CD14-positive monocyte (primary cell): ENCODE data around the gene EPHA3. TPM values are rescaled to one million over a fixed set of nuclear protein-coding genes. Genes with fewer than 3 reads are reported as not detected.

Experiments used
- DNase-seq, 3 donors: peaks; one replicate each; pipeline ENCODE4 v3.0.0-alpha.2; 2011 to 2022
- H2AFZ ChIP-seq: 2 replicates; pipeline ENCODE4 v1.6.0; 2012; ENCODE audit warnings: mild to moderate bottlenecking, low read depth, low read length, inconsistent platforms; ENCODE audit not compliant: insufficient read depth, poor library complexity, severe bottlenecking
- H3K27ac ChIP-seq, 2 donors: 1 replicate in 1 of 2; 2 replicates in 1 of 2; pipeline ENCODE4 v1.5.1; 2012 to 2013; ENCODE audit warnings: low read length in 2 of 2, control low read depth in 1 of 2, inconsistent platforms in 1 of 2, low read depth in 1 of 2, mild to moderate bottlenecking in 1 of 2
- H3K27me3 ChIP-seq, 2 donors: one replicate each; pipeline versions ENCODE4 v1.6.0 to v1.6.1; 2011 to 2013; ENCODE audit warnings: low read length in 2 of 2; ENCODE audit not compliant: control insufficient read depth in 2 of 2, insufficient read depth in 2 of 2
- H3K36me3 ChIP-seq, 2 donors: replicated peaks in 1 of 2; 1 replicate in 1 of 2; 2 replicates in 1 of 2; pipeline versions ENCODE4 v1.5.1 to v1.6.1; 2012 to 2013; ENCODE audit warnings: low read length in 2 of 2, control low read depth in 1 of 2, inconsistent platforms in 1 of 2, mild to moderate bottlenecking in 1 of 2; ENCODE audit not compliant: insufficient read depth in 2 of 2, control insufficient read depth in 1 of 2
- H3K4me1 ChIP-seq, 2 donors: 1 replicate in 1 of 2; 2 replicates in 1 of 2; pipeline versions ENCODE4 v1.5.1 to v1.6.1; 2012 to 2013; ENCODE audit warnings: low read length in 2 of 2, control low read depth in 1 of 2, inconsistent platforms in 1 of 2, mild to moderate bottlenecking in 1 of 2, moderate library complexity in 1 of 2; ENCODE audit not compliant: insufficient read depth in 2 of 2, control insufficient read depth in 1 of 2
- H3K4me2 ChIP-seq: replicated peaks from 2 replicates; pipeline ENCODE3; 2012; ENCODE audit warnings: low read length, moderate library complexity, mild to moderate bottlenecking; ENCODE audit not compliant: poor library complexity, severe bottlenecking; ENCODE audit errors: extremely low read depth
- H3K4me3 ChIP-seq, 3 experiments: fragments of 200-600 bp in 1 of 3; sonication (generic) in 1 of 3; replicated peaks in 1 of 3; 1 replicate in 2 of 3; 2 replicates in 1 of 3; pipeline ENCODE4 v1.5.1; 2011 to 2013; ENCODE audit warnings: low read length in 3 of 3, mild to moderate bottlenecking in 3 of 3, control low read depth in 2 of 3, low read depth in 2 of 3, inconsistent platforms in 1 of 3, moderate library complexity in 1 of 3
- H3K79me2 ChIP-seq: 2 replicates; pipeline ENCODE4 v1.6.0; 2012; ENCODE audit warnings: mild to moderate bottlenecking, control low read depth, inconsistent platforms, low read length, moderate library complexity; ENCODE audit not compliant: insufficient read depth
- H3K9ac ChIP-seq: 2 replicates; pipeline ENCODE4 v1.6.0; 2017; ENCODE audit warnings: low read length, mild to moderate bottlenecking; ENCODE audit not compliant: insufficient read depth, poor library complexity, severe bottlenecking
- H3K9me3 ChIP-seq, 2 donors: replicated peaks in 1 of 2; 1 replicate in 1 of 2; 2 replicates in 1 of 2; pipeline versions ENCODE4 v1.5.1 to v1.6.1; 2012 to 2013; ENCODE audit warnings: low read length in 2 of 2, control low read depth in 1 of 2; ENCODE audit not compliant: control insufficient read depth in 1 of 2, insufficient read depth in 1 of 2
- H4K20me1 ChIP-seq: 2 replicates; pipeline ENCODE4 v1.6.0; 2012; ENCODE audit warnings: mild to moderate bottlenecking, low read length, control low read depth, moderate library complexity; ENCODE audit not compliant: insufficient read depth
- H3K27ac Mint-ChIP-seq, 7 donors: one replicate each; pipeline ENCODE4 v1.8.0; 2020; ENCODE audit warnings: mild to moderate bottlenecking in 7 of 7, mixed read lengths in 7 of 7, moderate library complexity in 6 of 7, inconsistent platforms in 2 of 7
- H3K27me3 Mint-ChIP-seq, 3 donors: one replicate each; pipeline ENCODE4 v1.8.0; 2021 to 2022; ENCODE audit warnings: low read depth in 3 of 3, mild to moderate bottlenecking in 3 of 3, mixed read lengths in 3 of 3, moderate library complexity in 3 of 3, inconsistent platforms in 1 of 3
- H3K36me3 Mint-ChIP-seq, 2 donors: one replicate each; pipeline ENCODE4 v1.8.0; 2020; ENCODE audit warnings: mixed read lengths in 2 of 2, inconsistent platforms in 1 of 2, mild to moderate bottlenecking in 1 of 2
- H3K4me1 Mint-ChIP-seq: one replicate; pipeline ENCODE4 v1.8.0; 2020; ENCODE audit warnings: mild to moderate bottlenecking, mixed read lengths
- H3K4me3 Mint-ChIP-seq, 2 donors: one replicate each; pipeline ENCODE4 v1.8.0; 2020; ENCODE audit warnings: mild to moderate bottlenecking in 2 of 2, mixed read lengths in 2 of 2, moderate library complexity in 1 of 2
- H3K9me3 Mint-ChIP-seq, 7 donors: one replicate each; pipeline ENCODE4 v1.8.0; 2020 to 2022; ENCODE audit warnings: mixed read lengths in 7 of 7, mild to moderate bottlenecking in 6 of 7, moderate library complexity in 6 of 7, inconsistent platforms in 2 of 7
- WGBS: methylation state at CpG from one replicate; pipeline ENCODE4 v1.1.5; 2013; ENCODE audit warnings: missing lambda C conversion rate; ENCODE audit not compliant: insufficient coverage; 5-methylcytosine and 5-hydroxymethylcytosine counted together
- intact Hi-C, 2 donors: fragments of 100-400 bp; cut with micrococcal nuclease; formaldehyde crosslinking; loops; one replicate each; pipeline versions ENCODE4 v1.15.0 to v1.15.1; 2023
- polyA plus RNA-seq, 3 donors: library from polyadenylated mRNA; depleted of rRNA in 1 of 3; unstranded in 2 of 3; stranded (reverse) in 1 of 3; fragments of 300-500 nt in 2 of 3; fragments of >200 nt in 1 of 3; fragmentation: Illumina TruSeq in 2 of 3; gene quantifications; 1 replicate in 2 of 3; 2 replicates in 1 of 3; pipeline ENCODE4 v1.2.3, GENCODE V29; 2012 to 2021
- TF ChIP-seq, protein P1 (sequence below): fragments of 200-600 bp; IDR thresholded peaks from one replicate; pipeline ENCODE4 v1.8.0; 2022; ENCODE audit warnings: antibody characterized with exemption, mild to moderate bottlenecking

The EPHA3 gene
- polyA plus RNA-seq, 3 donors, result not detected

DNA sequence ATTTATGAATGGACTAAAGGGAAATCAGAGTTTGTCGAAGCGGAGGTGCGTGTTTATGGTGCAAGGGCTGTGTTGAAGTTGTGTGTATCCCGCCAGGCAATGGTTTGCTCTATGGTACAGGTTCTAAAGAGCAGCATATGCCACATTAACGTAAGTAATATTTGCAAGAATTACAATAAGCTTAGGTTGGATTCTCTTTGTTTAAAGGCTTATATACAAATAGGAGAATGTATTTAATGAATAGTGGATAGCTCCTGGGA lies 800 bp downstream of the EPHA3 start:
- Mint-ChIP-seq H3K27ac (no peak overlapping the region), H3K4me3 (peak overlapping the region in 1 of 2 donors; percentile 85), H3K36me3 (no peaks in the 10 kb centered on the region), H3K9me3 (no peaks in the 10 kb centered on the region), H3K4me1 (peaks cover 14% of the 10 kb centered on the region), H3K27me3 (peaks cover 3 to 27% (median 25%) of the 10 kb centered on the region in 3 donors)
- no peak for DNase-seq
- no peaks in the 10 kb centered on the region for H4K20me1 ChIP-seq
- H3K4me1 ChIP-seq, result peaks cover 12 to 14% of the 10 kb centered on the region in 2 donors
- no peak overlapping the region for H3K4me2 ChIP-seq
- no peaks in the 10 kb centered on the region for H3K36me3 ChIP-seq
- H3K79me2 ChIP-seq, result no peaks in the 10 kb centered on the region
- no peaks in the 10 kb centered on the region for H3K9me3 ChIP-seq
- TF ChIP-seq, protein P1, sequence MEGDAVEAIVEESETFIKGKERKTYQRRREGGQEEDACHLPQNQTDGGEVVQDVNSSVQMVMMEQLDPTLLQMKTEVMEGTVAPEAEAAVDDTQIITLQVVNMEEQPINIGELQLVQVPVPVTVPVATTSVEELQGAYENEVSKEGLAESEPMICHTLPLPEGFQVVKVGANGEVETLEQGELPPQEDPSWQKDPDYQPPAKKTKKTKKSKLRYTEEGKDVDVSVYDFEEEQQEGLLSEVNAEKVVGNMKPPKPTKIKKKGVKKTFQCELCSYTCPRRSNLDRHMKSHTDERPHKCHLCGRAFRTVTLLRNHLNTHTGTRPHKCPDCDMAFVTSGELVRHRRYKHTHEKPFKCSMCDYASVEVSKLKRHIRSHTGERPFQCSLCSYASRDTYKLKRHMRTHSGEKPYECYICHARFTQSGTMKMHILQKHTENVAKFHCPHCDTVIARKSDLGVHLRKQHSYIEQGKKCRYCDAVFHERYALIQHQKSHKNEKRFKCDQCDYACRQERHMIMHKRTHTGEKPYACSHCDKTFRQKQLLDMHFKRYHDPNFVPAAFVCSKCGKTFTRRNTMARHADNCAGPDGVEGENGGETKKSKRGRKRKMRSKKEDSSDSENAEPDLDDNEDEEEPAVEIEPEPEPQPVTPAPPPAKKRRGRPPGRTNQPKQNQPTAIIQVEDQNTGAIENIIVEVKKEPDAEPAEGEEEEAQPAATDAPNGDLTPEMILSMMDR, result no peak
- intact Hi-C loops, result no loop called here
- no peak overlapping the region for H3K9ac ChIP-seq
- peaks cover 6 to 41% of the 10 kb centered on the region in 2 donors for H3K27me3 ChIP-seq
- H3K4me3 ChIP-seq, result no peak overlapping the region
- WGBS, result no CpG with 5 or more reads among the region's 5 CpGs
- H3K27ac ChIP-seq, result no peak overlapping the region
- H2AFZ ChIP-seq, result no peak overlapping the region

DNA sequence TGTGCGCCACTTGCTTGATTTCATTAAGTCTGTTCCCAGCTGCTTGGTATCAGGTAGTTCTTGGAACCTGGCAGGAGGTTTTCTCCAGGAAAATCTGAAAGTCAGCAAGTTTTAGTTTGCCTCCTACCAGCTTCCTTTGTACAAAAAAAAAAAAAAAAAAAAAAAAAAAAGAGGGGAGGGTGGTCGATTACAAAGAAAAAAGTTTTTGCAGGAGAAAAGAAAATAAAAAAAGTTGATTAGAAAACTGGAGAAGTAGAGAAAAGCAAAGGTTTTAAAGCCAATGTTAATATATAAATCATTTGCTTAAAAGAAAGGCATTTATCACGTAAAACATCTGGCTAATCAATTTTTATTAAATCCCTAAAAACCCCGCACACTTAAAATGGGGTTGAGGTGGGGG lies 5.9 kb downstream of the EPHA3 start:
- TF ChIP-seq, protein P1, result no peak
- Mint-ChIP-seq H3K36me3 (no peaks in the 10 kb centered on the region), H3K4me1 (peaks cover 8% of the 10 kb centered on the region), H3K4me3 (peak overlapping the region in 1 of 2 donors; percentile 21), H3K9me3 (no peaks in the 10 kb centered on the region), H3K27ac (no peak overlapping the region), H3K27me3 (peaks cover 4 to 25% (median 23%) of the 10 kb centered on the region in 3 donors)
- Histone ChIP-seq H2AFZ (no peak overlapping the region), H3K4me1 (no peaks in the 10 kb centered on the region), H3K27me3 (peaks cover 1 to 35% of the 10 kb centered on the region in 2 donors), H3K27ac (no peak overlapping the region), H3K9me3 (no peaks in the 10 kb centered on the region), H3K36me3 (no peaks in the 10 kb centered on the region), H3K4me2 (no peak overlapping the region), H3K4me3 (no peak overlapping the region), H3K79me2 (no peaks in the 10 kb centered on the region), H3K9ac (no peak overlapping the region), H4K20me1 (no peaks in the 10 kb centered on the region)
- no peak for DNase-seq
- intact Hi-C loops, result no loop called here
- WGBS, result no CpG with 5 or more reads among the region's 4 CpGs
